Measurements from ENCODE around the gene TRAIP.

DNA sequence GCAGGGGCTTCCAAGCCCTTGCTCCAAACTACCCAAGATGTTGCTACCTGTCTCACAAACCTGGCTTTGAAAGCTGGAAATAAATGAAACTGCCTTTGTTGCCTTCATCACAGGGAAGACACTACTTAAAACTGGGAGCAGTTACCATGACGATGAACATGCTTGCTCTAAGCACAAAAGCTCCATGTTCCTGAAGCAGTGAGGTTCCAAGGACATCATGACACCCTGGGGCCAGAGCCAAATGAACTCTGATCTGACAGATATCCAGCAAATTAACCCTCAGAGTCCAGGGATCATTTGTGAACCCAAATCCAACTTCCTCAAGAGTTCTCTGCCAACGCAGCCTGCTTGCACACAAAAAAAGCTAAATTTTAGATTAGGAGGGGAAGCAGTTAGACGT is 10.7 kb downstream of the TRAIP start:
- TF ChIP-seq, protein P1, sequence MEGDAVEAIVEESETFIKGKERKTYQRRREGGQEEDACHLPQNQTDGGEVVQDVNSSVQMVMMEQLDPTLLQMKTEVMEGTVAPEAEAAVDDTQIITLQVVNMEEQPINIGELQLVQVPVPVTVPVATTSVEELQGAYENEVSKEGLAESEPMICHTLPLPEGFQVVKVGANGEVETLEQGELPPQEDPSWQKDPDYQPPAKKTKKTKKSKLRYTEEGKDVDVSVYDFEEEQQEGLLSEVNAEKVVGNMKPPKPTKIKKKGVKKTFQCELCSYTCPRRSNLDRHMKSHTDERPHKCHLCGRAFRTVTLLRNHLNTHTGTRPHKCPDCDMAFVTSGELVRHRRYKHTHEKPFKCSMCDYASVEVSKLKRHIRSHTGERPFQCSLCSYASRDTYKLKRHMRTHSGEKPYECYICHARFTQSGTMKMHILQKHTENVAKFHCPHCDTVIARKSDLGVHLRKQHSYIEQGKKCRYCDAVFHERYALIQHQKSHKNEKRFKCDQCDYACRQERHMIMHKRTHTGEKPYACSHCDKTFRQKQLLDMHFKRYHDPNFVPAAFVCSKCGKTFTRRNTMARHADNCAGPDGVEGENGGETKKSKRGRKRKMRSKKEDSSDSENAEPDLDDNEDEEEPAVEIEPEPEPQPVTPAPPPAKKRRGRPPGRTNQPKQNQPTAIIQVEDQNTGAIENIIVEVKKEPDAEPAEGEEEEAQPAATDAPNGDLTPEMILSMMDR (conservative IDR thresholded peaks at IDR 0.05; ENCODE audit: low read length): no peak
- no peak for TF ChIP-seq EZH2phosphoT487 (IDR thresholded peaks at IDR 0.05; ENCODE audit: borderline replicate concordance)
